H9 (cell line): ENCODE measurements around the gene HSPA2. TPM values are rescaled to one million over a fixed set of nuclear protein-coding genes. Genes with fewer than 3 reads are reported as not detected.

Source experiments
- DNase-seq: peaks from one replicate; pipeline ENCODE4 v3.0.0-alpha.2; 2017
- H2AFZ ChIP-seq: one replicate; pipeline ENCODE4 v1.6.1; 2013; ENCODE audit warnings: mild to moderate bottlenecking, low read length, control low read depth, moderate library complexity
- H2AK5ac ChIP-seq: 2 replicates; pipeline ENCODE4 v1.6.1; 2013; ENCODE audit warnings: low read length, control low read depth, mixed read lengths; ENCODE audit not compliant: insufficient read length
- H2BK120ac ChIP-seq: one replicate; pipeline ENCODE4 v1.6.1; 2013; ENCODE audit warnings: low read depth, mild to moderate bottlenecking, low read length, control low read depth, inconsistent platforms; ENCODE audit not compliant: poor library complexity, severe bottlenecking
- H2BK12ac ChIP-seq: 2 replicates; pipeline ENCODE4 v1.6.1; 2013; ENCODE audit warnings: low read length, control low read depth, mixed read lengths, low read depth; ENCODE audit not compliant: insufficient read length
- H2BK15ac ChIP-seq: 2 replicates; pipeline ENCODE4 v1.6.1; 2013; ENCODE audit warnings: low read depth, low read length, control low read depth
- H2BK20ac ChIP-seq: one replicate; pipeline ENCODE4 v1.6.1; 2013; ENCODE audit warnings: low read depth, mild to moderate bottlenecking, low read length, control low read depth, inconsistent platforms; ENCODE audit not compliant: poor library complexity, severe bottlenecking
- H2BK5ac ChIP-seq: 2 replicates; pipeline ENCODE4 v1.6.1; 2013; ENCODE audit warnings: low read length, control low read depth, mixed read lengths; ENCODE audit not compliant: insufficient read length
- H3K14ac ChIP-seq: 2 replicates; pipeline ENCODE4 v1.6.1; 2013; ENCODE audit warnings: low read length, control low read depth; ENCODE audit not compliant: insufficient read depth
- H3K18ac ChIP-seq: 2 replicates; pipeline ENCODE4 v1.6.1; 2013; ENCODE audit warnings: low read depth, mild to moderate bottlenecking, mixed read lengths, low read length, control low read depth; ENCODE audit not compliant: insufficient read length
- H3K23ac ChIP-seq: 2 replicates; pipeline ENCODE4 v1.6.1; 2013; ENCODE audit warnings: low read length, control low read depth, mixed read lengths, low read depth; ENCODE audit not compliant: insufficient read length
- H3K23me2 ChIP-seq: 2 replicates; pipeline ENCODE4 v1.6.1; 2013; ENCODE audit warnings: low read depth, mild to moderate bottlenecking, mixed read lengths, low read length, control low read depth; ENCODE audit not compliant: insufficient read length, poor library complexity, severe bottlenecking
- H3K27ac ChIP-seq: 2 replicates; pipeline ENCODE4 v1.5.1; 2013; ENCODE audit warnings: low read length, control low read depth, mixed read lengths, low read depth; ENCODE audit not compliant: insufficient read length
- H3K27me3 ChIP-seq: 2 replicates; pipeline ENCODE4 v1.6.1; 2013; ENCODE audit warnings: low read length, control low read depth, inconsistent platforms; ENCODE audit not compliant: insufficient read depth
- H3K4ac ChIP-seq: 2 replicates; pipeline ENCODE4 v1.6.1; 2013; ENCODE audit warnings: low read depth, mild to moderate bottlenecking, control low read depth, inconsistent platforms, low read length, moderate library complexity
- H3K4me1 ChIP-seq: 2 replicates; pipeline ENCODE4 v1.6.1; 2013; ENCODE audit warnings: low read length, control low read depth, inconsistent platforms; ENCODE audit not compliant: insufficient read depth
- H3K4me2 ChIP-seq: 2 replicates; pipeline ENCODE4 v1.6.1; 2013; ENCODE audit warnings: low read length, control low read depth, mixed read lengths; ENCODE audit not compliant: insufficient read length, insufficient read depth
- H3K56ac ChIP-seq: 2 replicates; pipeline ENCODE4 v1.6.1; 2013; ENCODE audit warnings: low read depth, mild to moderate bottlenecking, mixed read lengths, low read length, control low read depth; ENCODE audit not compliant: insufficient read length
- H3K79me1 ChIP-seq: 2 replicates; pipeline ENCODE4 v1.6.1; 2013; ENCODE audit warnings: low read depth, mild to moderate bottlenecking, moderate library complexity, low read length, control low read depth, inconsistent platforms; ENCODE audit not compliant: insufficient read depth, poor library complexity, severe bottlenecking
- H3K79me2 ChIP-seq: 2 replicates; pipeline ENCODE4 v1.6.1; 2013; ENCODE audit warnings: low read length, control low read depth, inconsistent platforms; ENCODE audit not compliant: insufficient read depth
- H3K9ac ChIP-seq: 2 replicates; pipeline ENCODE4 v1.6.1; 2013; ENCODE audit warnings: low read length, control low read depth, mixed read lengths; ENCODE audit not compliant: insufficient read length; ENCODE audit errors: extremely low read depth
- H3K9me3 ChIP-seq: one replicate; pipeline ENCODE4 v1.6.1; 2013; ENCODE audit warnings: low read depth, low read length, inconsistent platforms; ENCODE audit not compliant: control insufficient read depth
- H3T11ph ChIP-seq: one replicate; pipeline ENCODE4 v1.6.1; 2013; ENCODE audit warnings: mild to moderate bottlenecking, low read length, control low read depth, inconsistent platforms
- H4K20me1 ChIP-seq: one replicate; pipeline ENCODE4 v1.6.1; 2013; ENCODE audit not compliant: control insufficient read depth, insufficient read length, insufficient read depth
- H4K5ac ChIP-seq: 2 replicates; pipeline ENCODE4 v1.6.1; 2013; ENCODE audit warnings: low read depth, mild to moderate bottlenecking, mixed read lengths, low read length, control low read depth; ENCODE audit not compliant: insufficient read length
- H4K8ac ChIP-seq: replicated peaks from 2 replicates; pipeline ENCODE4 v1.6.1; 2013; ENCODE audit warnings: low read length, control low read depth, mixed read lengths, low read depth; ENCODE audit not compliant: insufficient read length
- H4K91ac ChIP-seq: 2 replicates; pipeline ENCODE4 v1.6.1; 2013; ENCODE audit warnings: low read depth, mild to moderate bottlenecking, moderate library complexity, mixed read lengths, low read length, control low read depth; ENCODE audit not compliant: insufficient read length
- H3K27ac Mint-ChIP-seq, 3 experiments: 2 replicates in 2 of 3; 3 replicates in 1 of 3; pipeline ENCODE4 v1.8.0; 2020 to 2021; ENCODE audit warnings: mixed read lengths in 3 of 3, mild to moderate bottlenecking in 1 of 3, moderate library complexity in 1 of 3
- H3K27me3 Mint-ChIP-seq: 2 replicates; pipeline ENCODE4 v1.8.0; 2021; ENCODE audit warnings: low read depth, mild to moderate bottlenecking, moderate library complexity, mixed read lengths
- H3K36me3 Mint-ChIP-seq, 3 experiments: 2 replicates in 2 of 3; 3 replicates in 1 of 3; pipeline ENCODE4 v1.8.0; 2020 to 2021; ENCODE audit warnings: low read depth in 3 of 3, mixed read lengths in 3 of 3; ENCODE audit not compliant: insufficient read depth in 1 of 3
- H3K4me1 Mint-ChIP-seq, 2 experiments: 2 replicates each; pipeline ENCODE4 v1.8.0; 2020; ENCODE audit warnings: mixed read lengths in 2 of 2
- H3K4me3 Mint-ChIP-seq, 2 experiments: 2 replicates in 1 of 2; 3 replicates in 1 of 2; pipeline ENCODE4 v1.8.0; 2020 to 2021; ENCODE audit warnings: mild to moderate bottlenecking in 2 of 2, mixed read lengths in 2 of 2, moderate library complexity in 1 of 2
- H3K9me3 Mint-ChIP-seq, 2 experiments: 2 replicates in 1 of 2; 3 replicates in 1 of 2; pipeline ENCODE4 v1.8.0; 2020; ENCODE audit warnings: mild to moderate bottlenecking in 2 of 2, mixed read lengths in 2 of 2, moderate library complexity in 1 of 2
- CTCF ChIP-seq: fragments of 200-600 bp; sonication (generic); conservative IDR thresholded peaks from 3 replicates; pipeline ENCODE4 v1.8.0; 2021; ENCODE audit warnings: antibody characterized with exemption, mild to moderate bottlenecking
- WGBS: extraction: QIAGEN DNeasy Blood & Tissue Kit; methylation state at CpG from one replicate; pipeline ENCODE4 v1.1.7; 2013; ENCODE audit warnings: missing lambda C conversion rate, low lambda C conversion rate, mixed read lengths; ENCODE audit not compliant: insufficient read length; ENCODE audit errors: extremely low coverage; 5-methylcytosine and 5-hydroxymethylcytosine counted together
- total RNA-seq: library from RNA; stranded (reverse); gene quantifications from 2 replicates; pipeline ENCODE4 v1.2.1, GENCODE V29; 2021

HSPA2 gene
- total RNA-seq, 1 experiment from 2014 or later: 25.8 TPM

GRCh38 chr14:64502456-64502855 is 38.1 kb upstream of the HSPA2 start:
- Histone ChIP-seq H2BK12ac (no peak overlapping the region), H4K5ac (no peak overlapping the region), H4K20me1 (no peaks in the 10 kb centered on the region), H3K79me1 (no peaks in the 10 kb centered on the region), H3K27ac (no peak overlapping the region), H3K4me1 (no peaks in the 10 kb centered on the region; the same call in 1 of the 2 replicates), H3K23me2 (peaks cover 15% of the 10 kb centered on the region), H3K18ac (no peak overlapping the region), H3K9ac (peak overlapping the region; percentile 27), H2BK120ac (no peak overlapping the region), H2BK20ac (no peak overlapping the region), H3T11ph (no peak overlapping the region), H4K8ac (no peak overlapping the region), H3K23ac (no peak overlapping the region), H2BK5ac (no peak overlapping the region), H2BK15ac (no peak overlapping the region), H3K56ac (no peak overlapping the region), H4K91ac (no peak overlapping the region), H3K4me2 (peak overlapping the region; percentile 91), H2AFZ (no peak overlapping the region), H2AK5ac (no peak overlapping the region), H3K9me3 (no peaks in the 10 kb centered on the region), H3K4ac (no peak overlapping the region), H3K27me3 (no peaks in the 10 kb centered on the region), H3K79me2 (peaks cover 19% of the 10 kb centered on the region; the same call in 1 of the 2 replicates), H3K14ac (no peak overlapping the region)
- WGBS: no CpG with 5 or more reads among the region's 6 CpGs
- DNase-seq: no peak
- Mint-ChIP-seq H3K36me3 (peaks cover 7 to 19% (median 14%) of the 10 kb centered on the region in 3 experiments; a peak in 6 of 7 replicates), H3K27ac (peak overlapping the region in 1 of 3 experiments; percentile 91; a peak in 1 of 7 replicates), H3K4me1 (peaks cover 35 to 36% of the 10 kb centered on the region in 2 experiments), H3K4me3 (peak overlapping the region; percentile 84 to 86), H3K9me3 (no peaks in the 10 kb centered on the region), H3K27me3 (no peaks in the 10 kb centered on the region)
- TF ChIP-seq CTCF: no peak
